Keratinocyte (primary cell): ENCODE results near the gene MAP2K5. TPM values are rescaled to one million over a fixed set of nuclear protein-coding genes. Genes with fewer than 3 reads are reported as not detected.

ENCODE experiments used
- DNase-seq: peaks from one replicate; pipeline ENCODE4 v3.0.0-alpha.2; 2011; ENCODE audit warnings: low read depth, missing footprints, low spot score
- FAIRE-seq: peaks from 2 replicates; lab custom pipeline; 2011; peaks lifted over from hg19 to GRCh38; lab: Jason Lieb, UNC
- H2AFZ ChIP-seq: 2 replicates; pipeline ENCODE4 v1.6.0; 2012; ENCODE audit warnings: low read length, control low read depth, inconsistent platforms; ENCODE audit not compliant: control insufficient read depth
- H3K27ac ChIP-seq: 2 replicates; pipeline ENCODE4 v1.5.1; 2011; ENCODE audit warnings: low read length; ENCODE audit not compliant: control insufficient read depth, insufficient read depth
- H3K27me3 ChIP-seq: 3 replicates; pipeline ENCODE4 v1.6.0; 2011; ENCODE audit warnings: low read length; ENCODE audit not compliant: control insufficient read depth, insufficient read depth; ENCODE audit errors: extremely low read depth
- H3K36me3 ChIP-seq, 2 experiments: 2 replicates in 1 of 2; 3 replicates in 1 of 2; pipeline ENCODE4 v1.5.1; 2011; ENCODE audit warnings: low read length in 2 of 2, mild to moderate bottlenecking in 1 of 2; ENCODE audit not compliant: control insufficient read depth in 2 of 2, insufficient read depth in 2 of 2; ENCODE audit errors: extremely low read depth in 1 of 2
- H3K4me1 ChIP-seq: 3 replicates; pipeline ENCODE4 v1.5.1; 2011; ENCODE audit warnings: low read length; ENCODE audit not compliant: control insufficient read depth, insufficient read depth; ENCODE audit errors: extremely low read depth
- H3K4me2 ChIP-seq: 3 replicates; pipeline ENCODE4 v1.6.0; 2011; ENCODE audit warnings: low read depth, low read length; ENCODE audit not compliant: control insufficient read depth, insufficient read depth; ENCODE audit errors: extremely low read depth
- H3K4me3 ChIP-seq, 3 experiments: fragments of 200-600 bp in 1 of 3; sonication (generic) in 1 of 3; 2 replicates in 2 of 3; 3 replicates in 1 of 3; pipeline ENCODE4 v1.5.1; 2011 to 2016; ENCODE audit warnings: low read length in 3 of 3, mild to moderate bottlenecking in 3 of 3, control low read depth in 2 of 3, inconsistent platforms in 1 of 3, low read depth in 1 of 3, mixed read lengths in 1 of 3, mixed run types in 1 of 3, moderate library complexity in 1 of 3; ENCODE audit not compliant: control insufficient read depth in 2 of 3, insufficient read depth in 2 of 3; ENCODE audit errors: extremely low read depth in 1 of 3
- H3K79me2 ChIP-seq: 2 replicates; pipeline ENCODE4 v1.6.0; 2012; ENCODE audit warnings: low read length; ENCODE audit not compliant: control insufficient read depth, insufficient read depth
- H3K9ac ChIP-seq: 3 replicates; pipeline ENCODE4 v1.6.0; 2011; ENCODE audit warnings: low read length; ENCODE audit not compliant: control insufficient read depth, insufficient read depth; ENCODE audit errors: extremely low read depth
- H3K9me1 ChIP-seq: 3 replicates; pipeline ENCODE4 v1.6.0; 2011; ENCODE audit warnings: low read length; ENCODE audit not compliant: control insufficient read depth, insufficient read depth; ENCODE audit errors: extremely low read depth
- H3K9me3 ChIP-seq: 2 replicates; pipeline ENCODE4 v1.5.1; 2012; ENCODE audit warnings: low read depth, low read length; ENCODE audit not compliant: control insufficient read depth
- H4K20me1 ChIP-seq: 3 replicates; pipeline ENCODE4 v1.6.0; 2011; ENCODE audit warnings: low read length; ENCODE audit not compliant: control insufficient read depth, insufficient read depth; ENCODE audit errors: extremely low read depth
- EZH2 ChIP-seq: IDR thresholded peaks from one replicate; pipeline ENCODE4 v1.6.1; 2012; ENCODE audit warnings: inconsistent platforms, mild to moderate bottlenecking, low read length, moderate library complexity
- dilution Hi-C: fragments of 300-500 bp; cut with MboI; formaldehyde crosslinking; loops from one replicate; pipeline ENCODE4 v1.7.0; 2020; ENCODE audit warnings: low sequenced_read_pairs; ENCODE audit not compliant: extremely low pct_ligation_motif_present
- polyA plus RNA-seq, 5 experiments: library from polyadenylated mRNA; depleted of rRNA in 3 of 5; stranded (reverse) in 3 of 5; stranded (forward) in 1 of 5; unstranded in 1 of 5; fragments of >200 nt; gene quantifications; 1 replicate in 1 of 5; 2 replicates in 3 of 5; 3 replicates in 1 of 5; pipeline versions ENCODE4 v1.2.1 to v1.2.3, GENCODE V29; 2011 to 2012; ENCODE audit warnings: missing spikeins in 2 of 5, low read depth in 1 of 5, low replicate concordance in 1 of 5
- TF ChIP-seq, protein P1 (sequence below), 3 experiments: IDR thresholded peaks in 1 of 3; conservative IDR thresholded peaks in 1 of 3; optimal IDR thresholded peaks in 1 of 3; 2 replicates in 2 of 3; 3 replicates in 1 of 3; pipeline versions ENCODE3 to v1.5.1; 2011; ENCODE audit warnings: low read length in 3 of 3, mild to moderate bottlenecking in 3 of 3, moderate library complexity in 2 of 3, control low read depth in 1 of 3, inconsistent platforms in 1 of 3; ENCODE audit not compliant: insufficient read depth in 2 of 3; ENCODE audit errors: extremely low read depth in 1 of 3

The MAP2K5 gene
- polyA plus RNA-seq, 1 donor (not counting 4 experiments of a cell fraction or from before 2014, with no cell fraction given) = 3.6 TPM

DNA sequence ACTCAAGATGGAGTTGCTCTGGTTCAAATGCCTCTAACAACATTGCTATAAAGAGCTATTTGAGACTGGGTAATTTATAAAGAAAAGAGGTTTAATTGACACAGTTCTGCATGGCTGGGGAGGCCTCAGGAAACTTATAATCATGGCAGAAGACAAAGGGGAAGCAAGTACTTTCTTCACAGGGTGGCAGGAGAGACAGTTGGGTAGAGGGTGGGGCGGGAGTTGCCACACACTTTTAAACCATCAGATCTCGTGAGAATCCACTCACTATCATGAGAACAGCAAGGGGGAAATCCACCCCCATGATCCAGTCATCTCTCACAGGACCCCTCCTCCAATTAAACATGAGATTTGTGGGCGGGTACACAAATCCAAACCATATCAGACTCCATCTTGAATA is 30.7 kb downstream of the MAP2K5 start:
- Histone ChIP-seq H3K36me3 (no peaks in the 10 kb centered on the region), H3K79me2 (no peaks in the 10 kb centered on the region), H3K4me2 (no peak overlapping the region), H2AFZ (no peak overlapping the region), H3K9me3 (no peaks in the 10 kb centered on the region), H3K4me3 (no peak overlapping the region), H3K9me1 (no peaks in the 10 kb centered on the region), H3K4me1 (no peaks in the 10 kb centered on the region), H3K27ac (no peak overlapping the region), H4K20me1 (no peaks in the 10 kb centered on the region), H3K9ac (no peak overlapping the region), H3K27me3 (no peaks in the 10 kb centered on the region)
- TF ChIP-seq, protein P1, sequence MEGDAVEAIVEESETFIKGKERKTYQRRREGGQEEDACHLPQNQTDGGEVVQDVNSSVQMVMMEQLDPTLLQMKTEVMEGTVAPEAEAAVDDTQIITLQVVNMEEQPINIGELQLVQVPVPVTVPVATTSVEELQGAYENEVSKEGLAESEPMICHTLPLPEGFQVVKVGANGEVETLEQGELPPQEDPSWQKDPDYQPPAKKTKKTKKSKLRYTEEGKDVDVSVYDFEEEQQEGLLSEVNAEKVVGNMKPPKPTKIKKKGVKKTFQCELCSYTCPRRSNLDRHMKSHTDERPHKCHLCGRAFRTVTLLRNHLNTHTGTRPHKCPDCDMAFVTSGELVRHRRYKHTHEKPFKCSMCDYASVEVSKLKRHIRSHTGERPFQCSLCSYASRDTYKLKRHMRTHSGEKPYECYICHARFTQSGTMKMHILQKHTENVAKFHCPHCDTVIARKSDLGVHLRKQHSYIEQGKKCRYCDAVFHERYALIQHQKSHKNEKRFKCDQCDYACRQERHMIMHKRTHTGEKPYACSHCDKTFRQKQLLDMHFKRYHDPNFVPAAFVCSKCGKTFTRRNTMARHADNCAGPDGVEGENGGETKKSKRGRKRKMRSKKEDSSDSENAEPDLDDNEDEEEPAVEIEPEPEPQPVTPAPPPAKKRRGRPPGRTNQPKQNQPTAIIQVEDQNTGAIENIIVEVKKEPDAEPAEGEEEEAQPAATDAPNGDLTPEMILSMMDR (optimal IDR thresholded peaks at IDR 0.05 in 1 of 3, IDR thresholded peaks at IDR 0.05 in 1 of 3, conservative IDR thresholded peaks at IDR 0.05 in 1 of 3; ENCODE audit: extremely low read depth in 1 of 3, insufficient read depth in 2 of 3, low read length in 3 of 3) = no peak
- DNase-seq (no peak), FAIRE-seq (no peak)
- dilution Hi-C loops = no loop called here

DNA sequence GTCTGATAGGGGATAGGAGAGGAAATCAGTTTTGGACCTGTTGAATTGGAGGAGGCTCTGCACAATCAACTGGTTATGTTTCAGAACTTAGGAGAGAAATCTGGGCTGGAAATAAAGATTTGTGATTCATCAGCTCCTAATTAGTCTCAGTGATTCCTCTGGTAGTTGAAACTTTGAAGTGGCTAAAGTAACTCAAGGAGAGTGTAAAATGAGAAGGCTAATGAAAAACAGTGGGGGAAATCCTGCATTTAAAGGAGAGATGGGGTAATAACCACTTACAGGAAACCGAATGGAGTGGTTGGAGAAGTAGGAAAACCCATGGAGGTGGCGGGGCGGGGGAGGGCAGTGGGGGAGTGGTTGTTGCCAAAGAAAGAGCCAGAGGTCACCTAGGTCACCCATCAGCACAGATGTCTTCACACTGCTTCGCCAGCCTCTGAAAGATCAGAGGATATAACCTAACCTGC is 32.6 kb downstream of the MAP2K5 start:
- H3K4me2 ChIP-seq = no peak overlapping the region
- no peaks in the 10 kb centered on the region for H3K36me3 ChIP-seq
- no peak overlapping the region for H3K4me3 ChIP-seq
- no peak overlapping the region for H3K9ac ChIP-seq
- no peak overlapping the region for H3K27ac ChIP-seq
- FAIRE-seq = no peak
- H3K27me3 ChIP-seq = no peaks in the 10 kb centered on the region
- H3K79me2 ChIP-seq = no peaks in the 10 kb centered on the region
- dilution Hi-C loops = no loop called here
- no peaks in the 10 kb centered on the region for H4K20me1 ChIP-seq
- no peaks in the 10 kb centered on the region for H3K9me1 ChIP-seq
- no peak overlapping the region for H2AFZ ChIP-seq
- TF ChIP-seq, protein P1 (optimal IDR thresholded peaks at IDR 0.05 in 1 of 3, IDR thresholded peaks at IDR 0.05 in 1 of 3, conservative IDR thresholded peaks at IDR 0.05 in 1 of 3; ENCODE audit: extremely low read depth in 1 of 3, insufficient read depth in 2 of 3, low read length in 3 of 3) = no peak
- no peak for TF ChIP-seq EZH2
- no peak for DNase-seq
- H3K4me1 ChIP-seq = no peaks in the 10 kb centered on the region
- no peaks in the 10 kb centered on the region for H3K9me3 ChIP-seq
